ENCODE results near the gene PKP4.

DNA sequence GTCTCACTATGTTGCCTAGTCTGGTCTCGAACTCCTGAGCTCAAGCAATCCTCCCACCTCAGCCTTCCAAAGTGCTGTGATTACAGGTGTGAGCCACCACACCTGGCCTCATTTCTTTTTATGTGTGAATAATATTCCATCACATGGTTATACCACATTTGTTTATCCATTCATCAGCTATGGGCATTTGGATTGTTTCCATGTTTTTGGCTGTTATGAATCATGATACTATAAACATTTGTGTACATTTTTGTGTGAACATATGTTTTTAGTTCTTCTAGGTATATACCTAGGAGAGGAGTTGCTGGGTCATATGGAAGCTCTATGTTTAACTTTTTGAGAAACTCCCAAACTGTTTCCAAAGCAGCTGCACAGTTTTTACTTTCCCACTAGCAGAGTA, 24.4 kb downstream of the PKP4 start:
- no peak for TF ChIP-seq EZH2 (IDR thresholded peaks at IDR 0.05; ENCODE audit: insufficient read depth, poor library complexity, severe bottlenecking)
- TF ChIP-seq EZH2phosphoT487 (IDR thresholded peaks at IDR 0.05; ENCODE audit: insufficient read depth, low read depth), result no peak

Data from GM23248 (cell line).